HEK293 (cell line): Measurements from ENCODE around the gene TTC23.

ENCODE experiments used
- PRDM1 ChIP-seq: fragments of 450-650 bp; formaldehyde crosslinking; IDR thresholded peaks from 2 replicates; pipeline ENCODE4; 2016; ENCODE audit warnings: missing biosample characterization, missing genetic modification characterization
- ZNF292 ChIP-seq: fragments of 450-650 bp; formaldehyde crosslinking; IDR thresholded peaks from 2 replicates; pipeline ENCODE4 v1.5.1; 2016; ENCODE audit warnings: low read depth, missing biosample characterization, missing genetic modification characterization, borderline replicate concordance
- ZNF514 ChIP-seq: fragments of 450-650 bp; formaldehyde crosslinking; IDR thresholded peaks from 2 replicates; pipeline ENCODE4 v1.5.1; 2016; ENCODE audit warnings: missing biosample characterization, missing genetic modification characterization
- TF ChIP-seq, protein P1 (sequence below): fragments of 450-650 bp; formaldehyde crosslinking; IDR thresholded peaks from 2 replicates; pipeline ENCODE4 v1.5.1; 2016; ENCODE audit warnings: missing biosample characterization, missing genetic modification characterization
- TF ChIP-seq, protein P2 (sequence below): fragments of 450-650 bp; formaldehyde crosslinking; IDR thresholded peaks from 2 replicates; pipeline ENCODE4 v1.5.1; 2016; ENCODE audit warnings: missing biosample characterization, missing genetic modification characterization
- TF ChIP-seq, protein P3 (sequence below): fragments of 450-650 bp; formaldehyde crosslinking; IDR thresholded peaks from 2 replicates; pipeline ENCODE4 v1.5.1; 2016; ENCODE audit warnings: missing biosample characterization, missing genetic modification characterization
- TF ChIP-seq, protein P4 (sequence below): fragments of 450-650 bp; formaldehyde crosslinking; IDR thresholded peaks from 2 replicates; pipeline ENCODE4 v1.5.1; 2016; ENCODE audit warnings: missing biosample characterization, missing genetic modification characterization
- TF ChIP-seq, protein P5 (sequence below): fragments of 450-650 bp; formaldehyde crosslinking; IDR thresholded peaks from 2 replicates; pipeline ENCODE4 v1.5.1; 2016; ENCODE audit warnings: missing biosample characterization, missing genetic modification characterization

DNA sequence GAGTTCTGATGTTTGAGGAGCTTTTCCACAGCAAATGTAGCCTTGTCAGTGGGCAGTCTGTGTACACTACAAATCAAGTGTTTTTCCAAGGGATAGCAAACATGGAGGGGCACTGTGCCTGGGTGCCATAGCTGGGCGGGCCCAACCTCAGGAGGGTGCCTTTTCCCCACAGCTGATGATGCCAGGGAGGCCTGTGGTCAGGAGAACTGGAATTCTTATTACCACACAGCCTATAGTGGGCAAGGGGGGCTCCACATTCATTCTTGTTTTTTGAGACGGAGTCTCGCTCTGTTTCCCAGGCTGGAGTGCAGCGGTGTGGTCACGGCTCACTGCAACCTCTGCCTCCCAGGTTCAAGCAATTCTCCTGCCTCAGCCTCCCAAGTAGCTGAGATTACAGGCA lies 102.7 kb downstream of the TTC23 start:
- TF ChIP-seq, protein P1, sequence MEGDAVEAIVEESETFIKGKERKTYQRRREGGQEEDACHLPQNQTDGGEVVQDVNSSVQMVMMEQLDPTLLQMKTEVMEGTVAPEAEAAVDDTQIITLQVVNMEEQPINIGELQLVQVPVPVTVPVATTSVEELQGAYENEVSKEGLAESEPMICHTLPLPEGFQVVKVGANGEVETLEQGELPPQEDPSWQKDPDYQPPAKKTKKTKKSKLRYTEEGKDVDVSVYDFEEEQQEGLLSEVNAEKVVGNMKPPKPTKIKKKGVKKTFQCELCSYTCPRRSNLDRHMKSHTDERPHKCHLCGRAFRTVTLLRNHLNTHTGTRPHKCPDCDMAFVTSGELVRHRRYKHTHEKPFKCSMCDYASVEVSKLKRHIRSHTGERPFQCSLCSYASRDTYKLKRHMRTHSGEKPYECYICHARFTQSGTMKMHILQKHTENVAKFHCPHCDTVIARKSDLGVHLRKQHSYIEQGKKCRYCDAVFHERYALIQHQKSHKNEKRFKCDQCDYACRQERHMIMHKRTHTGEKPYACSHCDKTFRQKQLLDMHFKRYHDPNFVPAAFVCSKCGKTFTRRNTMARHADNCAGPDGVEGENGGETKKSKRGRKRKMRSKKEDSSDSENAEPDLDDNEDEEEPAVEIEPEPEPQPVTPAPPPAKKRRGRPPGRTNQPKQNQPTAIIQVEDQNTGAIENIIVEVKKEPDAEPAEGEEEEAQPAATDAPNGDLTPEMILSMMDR: no peak
- TF ChIP-seq, protein P2, sequence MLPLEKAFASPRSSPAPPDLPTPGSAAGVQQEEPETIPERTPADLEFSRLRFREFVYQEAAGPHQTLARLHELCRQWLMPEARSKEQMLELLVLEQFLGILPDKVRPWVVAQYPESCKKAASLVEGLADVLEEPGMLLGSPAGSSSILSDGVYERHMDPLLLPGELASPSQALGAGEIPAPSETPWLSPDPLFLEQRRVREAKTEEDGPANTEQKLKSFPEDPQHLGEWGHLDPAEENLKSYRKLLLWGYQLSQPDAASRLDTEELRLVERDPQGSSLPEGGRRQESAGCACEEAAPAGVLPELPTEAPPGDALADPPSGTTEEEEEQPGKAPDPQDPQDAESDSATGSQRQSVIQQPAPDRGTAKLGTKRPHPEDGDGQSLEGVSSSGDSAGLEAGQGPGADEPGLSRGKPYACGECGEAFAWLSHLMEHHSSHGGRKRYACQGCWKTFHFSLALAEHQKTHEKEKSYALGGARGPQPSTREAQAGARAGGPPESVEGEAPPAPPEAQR (tag by site-specific recombination): no peak
- no peak for TF ChIP-seq ZNF514 (tag by site-specific recombination)
- TF ChIP-seq, protein P3, sequence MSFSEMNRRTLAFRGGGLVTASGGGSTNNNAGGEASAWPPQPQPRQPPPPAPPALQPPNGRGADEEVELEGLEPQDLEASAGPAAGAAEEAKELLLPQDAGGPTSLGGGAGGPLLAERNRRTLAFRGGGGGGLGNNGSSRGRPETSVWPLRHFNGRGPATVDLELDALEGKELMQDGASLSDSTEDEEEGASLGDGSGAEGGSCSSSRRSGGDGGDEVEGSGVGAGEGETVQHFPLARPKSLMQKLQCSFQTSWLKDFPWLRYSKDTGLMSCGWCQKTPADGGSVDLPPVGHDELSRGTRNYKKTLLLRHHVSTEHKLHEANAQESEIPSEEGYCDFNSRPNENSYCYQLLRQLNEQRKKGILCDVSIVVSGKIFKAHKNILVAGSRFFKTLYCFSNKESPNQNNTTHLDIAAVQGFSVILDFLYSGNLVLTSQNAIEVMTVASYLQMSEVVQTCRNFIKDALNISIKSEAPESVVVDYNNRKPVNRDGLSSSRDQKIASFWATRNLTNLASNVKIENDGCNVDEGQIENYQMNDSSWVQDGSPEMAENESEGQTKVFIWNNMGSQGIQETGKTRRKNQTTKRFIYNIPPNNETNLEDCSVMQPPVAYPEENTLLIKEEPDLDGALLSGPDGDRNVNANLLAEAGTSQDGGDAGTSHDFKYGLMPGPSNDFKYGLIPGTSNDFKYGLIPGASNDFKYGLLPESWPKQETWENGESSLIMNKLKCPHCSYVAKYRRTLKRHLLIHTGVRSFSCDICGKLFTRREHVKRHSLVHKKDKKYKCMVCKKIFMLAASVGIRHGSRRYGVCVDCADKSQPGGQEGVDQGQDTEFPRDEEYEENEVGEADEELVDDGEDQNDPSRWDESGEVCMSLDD (tag by site-specific recombination): no peak
- TF ChIP-seq PRDM1 (tag by site-specific recombination): no peak
- TF ChIP-seq, protein P4, sequence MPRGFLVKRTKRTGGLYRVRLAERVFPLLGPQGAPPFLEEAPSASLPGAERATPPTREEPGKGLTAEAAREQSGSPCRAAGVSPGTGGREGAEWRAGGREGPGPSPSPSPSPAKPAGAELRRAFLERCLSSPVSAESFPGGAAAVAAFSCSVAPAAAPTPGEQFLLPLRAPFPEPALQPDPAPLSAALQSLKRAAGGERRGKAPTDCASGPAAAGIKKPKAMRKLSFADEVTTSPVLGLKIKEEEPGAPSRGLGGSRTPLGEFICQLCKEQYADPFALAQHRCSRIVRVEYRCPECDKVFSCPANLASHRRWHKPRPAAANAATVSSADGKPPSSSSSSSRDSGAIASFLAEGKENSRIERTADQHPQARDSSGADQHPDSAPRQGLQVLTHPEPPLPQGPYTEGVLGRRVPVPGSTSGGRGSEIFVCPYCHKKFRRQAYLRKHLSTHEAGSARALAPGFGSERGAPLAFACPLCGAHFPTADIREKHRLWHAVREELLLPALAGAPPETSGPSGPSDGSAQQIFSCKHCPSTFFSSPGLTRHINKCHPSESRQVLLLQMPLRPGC: no peak
- no peak for TF ChIP-seq ZNF292
- TF ChIP-seq, protein P5, sequence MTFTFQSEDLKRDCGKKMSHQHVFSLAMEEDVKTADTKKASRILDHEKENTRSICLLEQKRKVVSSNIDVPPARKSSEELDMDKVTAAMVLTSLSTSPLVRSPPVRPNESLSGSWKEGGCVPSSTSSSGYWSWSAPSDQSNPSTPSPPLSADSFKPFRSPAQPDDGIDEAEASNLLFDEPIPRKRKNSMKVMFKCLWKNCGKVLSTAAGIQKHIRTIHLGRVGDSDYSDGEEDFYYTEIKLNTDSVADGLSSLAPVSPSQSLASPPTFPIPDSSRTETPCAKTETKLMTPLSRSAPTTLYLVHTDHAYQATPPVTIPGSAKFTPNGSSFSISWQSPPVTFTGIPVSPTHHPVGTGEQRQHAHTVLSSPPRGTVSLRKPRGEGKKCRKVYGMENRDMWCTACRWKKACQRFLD (tag by site-specific recombination): no peak
